ENCODE results near the gene RILPL1.

DNA sequence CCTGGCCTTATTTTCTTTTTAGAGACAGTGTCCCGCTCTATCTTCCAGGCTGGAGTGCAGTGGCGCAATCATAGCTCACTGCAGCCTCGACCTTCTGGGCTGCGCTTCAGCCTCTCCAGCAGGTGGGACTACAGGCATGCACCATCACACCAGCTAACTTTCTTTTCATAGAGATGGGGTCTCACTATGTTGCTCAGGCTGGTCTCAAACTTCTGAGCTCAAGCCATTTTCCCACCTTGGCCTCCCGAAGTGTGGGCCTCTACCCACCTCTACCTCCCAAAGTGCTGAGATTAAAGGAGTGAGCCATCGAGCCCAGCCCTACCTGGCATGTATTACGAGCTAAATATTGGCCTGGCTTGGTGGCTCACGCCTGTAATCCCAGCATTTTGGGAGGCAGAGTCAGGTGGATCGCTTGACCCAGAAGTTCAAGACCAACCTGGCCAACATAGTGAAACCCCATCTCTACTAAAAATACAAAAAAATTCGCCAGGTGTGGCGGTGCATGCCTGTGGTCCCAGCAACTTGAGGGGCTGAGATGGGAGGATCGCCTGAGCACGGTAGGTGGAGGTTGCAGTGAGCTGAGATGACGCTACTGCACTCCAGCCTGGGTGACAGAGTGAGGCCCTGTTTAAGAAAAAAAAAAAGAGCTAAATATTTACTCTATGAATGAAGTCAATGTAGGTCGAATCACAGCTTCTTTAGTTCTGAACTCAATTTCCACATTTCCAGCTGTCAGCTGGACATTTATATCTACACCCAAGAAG lies 7.6 kb upstream of the RILPL1 start:
- TF ChIP-seq CTCF (IDR thresholded peaks at IDR 0.05; ENCODE audit: low read depth, low read length, missing input control) (no peak), NR2F2 (IDR thresholded peaks at IDR 0.05) (no peak)
- TF ChIP-seq, protein P1, sequence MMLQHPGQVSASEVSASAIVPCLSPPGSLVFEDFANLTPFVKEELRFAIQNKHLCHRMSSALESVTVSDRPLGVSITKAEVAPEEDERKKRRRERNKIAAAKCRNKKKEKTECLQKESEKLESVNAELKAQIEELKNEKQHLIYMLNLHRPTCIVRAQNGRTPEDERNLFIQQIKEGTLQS (IDR thresholded peaks at IDR 0.05): no peak
